Activated T-cell treated with anti-CD3 and anti-CD28 coated beads, Interleukin-2, amount 50 U/mL, for 72 hours (primary cell): Measurements from ENCODE around the gene RIN3. TPM values are rescaled to one million over a fixed set of nuclear protein-coding genes. Genes with fewer than 3 reads are reported as not detected.

ENCODE experiments used
- ATAC-seq, 2 donors: fragments of 150-1000 bp; cut with Tn5 transposase; replicated peaks in 1 of 2; 2 replicates each; pipeline ENCODE4 v1.10.0; 2021; ENCODE audit warnings: moderate library complexity in 2 of 2, mild to moderate bottlenecking in 1 of 2
- DNase-seq, 2 donors: peaks; one replicate each; pipeline ENCODE4 v3.0.0; 2021 to 2022; ENCODE audit warnings: mixed read lengths in 1 of 2
- H3K27ac Mint-ChIP-seq: one replicate; pipeline ENCODE4 v1.8.0; 2022; ENCODE audit warnings: mild to moderate bottlenecking, moderate library complexity, mixed read lengths
- H3K27me3 Mint-ChIP-seq: one replicate; pipeline ENCODE4 v1.8.0; 2022; ENCODE audit warnings: low read depth, mixed read lengths
- H3K36me3 Mint-ChIP-seq, 2 donors: one replicate each; pipeline ENCODE4 v1.8.0; 2022; ENCODE audit warnings: mixed read lengths in 2 of 2, mild to moderate bottlenecking in 1 of 2; ENCODE audit not compliant: insufficient read depth in 2 of 2
- H3K4me1 Mint-ChIP-seq: one replicate; pipeline ENCODE4 v1.8.0; 2022; ENCODE audit warnings: low read depth, mixed read lengths
- H3K4me3 Mint-ChIP-seq, 2 donors: one replicate each; pipeline ENCODE4 v1.8.0; 2022; ENCODE audit warnings: mild to moderate bottlenecking in 2 of 2, mixed read lengths in 2 of 2, moderate library complexity in 2 of 2
- H3K9me3 Mint-ChIP-seq, 2 donors: one replicate each; pipeline ENCODE4 v1.8.0; 2022; ENCODE audit warnings: mixed read lengths in 2 of 2
- total RNA-seq, 2 donors: library from RNA; stranded (reverse); gene quantifications; one replicate each; pipeline ENCODE4 v1.2.3, GENCODE V29; 2022

RIN3 gene
- total RNA-seq, 2 donors from 2014 or later: 33.6 to 36.3 TPM

- no peaks in the 10 kb centered on the region for H3K36me3 Mint-ChIP-seq
- peaks cover 8% of the 10 kb centered on the region for H3K4me1 Mint-ChIP-seq
- DNase-seq: no peak
- H3K27me3 Mint-ChIP-seq: peaks cover 7% of the 10 kb centered on the region
- no peak for ATAC-seq
- H3K9me3 Mint-ChIP-seq: no peaks in the 10 kb centered on the region
- no peak overlapping the region for H3K4me3 Mint-ChIP-seq
- no peak overlapping the region for H3K27ac Mint-ChIP-seq
These were observed 23.2 kb upstream of the RIN3 start for GRCh38 chr14:92490239-92490959.

GRCh38 chr14:92491782-92492181, 21.8 kb upstream of the RIN3 start:
- no peak overlapping the region for H3K4me3 Mint-ChIP-seq
- no peaks in the 10 kb centered on the region for H3K9me3 Mint-ChIP-seq
- no peak overlapping the region for H3K27ac Mint-ChIP-seq
- ATAC-seq (no peak), DNase-seq (no peak)
- H3K4me1 Mint-ChIP-seq: peaks cover 8% of the 10 kb centered on the region
- H3K36me3 Mint-ChIP-seq: no peaks in the 10 kb centered on the region
- H3K27me3 Mint-ChIP-seq: peaks cover 7% of the 10 kb centered on the region

- no peak for ATAC-seq
- Mint-ChIP-seq H3K36me3 (no peaks in the 10 kb centered on the region), H3K27ac (no peak overlapping the region)
These were observed 21.3 kb upstream of the RIN3 start for GRCh38 chr14:92492258-92492657.

GRCh38 chr14:92493024-92493423, 20.6 kb upstream of the RIN3 start:
- no peaks in the 10 kb centered on the region for H3K27me3 Mint-ChIP-seq
- no peak overlapping the region for H3K4me3 Mint-ChIP-seq
- H3K27ac Mint-ChIP-seq: no peak overlapping the region
- H3K4me1 Mint-ChIP-seq: no peaks in the 10 kb centered on the region
- DNase-seq: no peak
- ATAC-seq: no peak
- H3K36me3 Mint-ChIP-seq: no peaks in the 10 kb centered on the region
- no peaks in the 10 kb centered on the region for H3K9me3 Mint-ChIP-seq

More at GRCh38 chr14:92492258-92492657, 21.3 kb upstream of the RIN3 start:
- no peak overlapping the region for H3K4me3 Mint-ChIP-seq
- H3K9me3 Mint-ChIP-seq: no peaks in the 10 kb centered on the region
- peaks cover 4% of the 10 kb centered on the region for H3K27me3 Mint-ChIP-seq
- DNase-seq: no peak
- peaks cover 3% of the 10 kb centered on the region for H3K4me1 Mint-ChIP-seq

- DNase-seq (no peak), ATAC-seq (no peak)
- Mint-ChIP-seq H3K27me3 (no peaks in the 10 kb centered on the region), H3K9me3 (no peaks in the 10 kb centered on the region), H3K27ac (no peak overlapping the region), H3K4me1 (no peaks in the 10 kb centered on the region), H3K36me3 (no peaks in the 10 kb centered on the region), H3K4me3 (no peak overlapping the region)
These were observed 20.1 kb upstream of the RIN3 start for GRCh38 chr14:92493492-92493891.

- Mint-ChIP-seq H3K36me3 (no peaks in the 10 kb centered on the region), H3K4me3 (no peak overlapping the region), H3K27me3 (no peaks in the 10 kb centered on the region), H3K27ac (no peak overlapping the region), H3K4me1 (no peaks in the 10 kb centered on the region), H3K9me3 (no peaks in the 10 kb centered on the region)
- ATAC-seq (no peak), DNase-seq (no peak)
These were observed 19.1 kb upstream of the RIN3 start for GRCh38 chr14:92494512-92494911.

- no peaks in the 10 kb centered on the region for H3K36me3 Mint-ChIP-seq
- DNase-seq (no peak), ATAC-seq (no peak)
- H3K27ac Mint-ChIP-seq: no peak overlapping the region
- H3K4me1 Mint-ChIP-seq: no peaks in the 10 kb centered on the region
- H3K9me3 Mint-ChIP-seq: no peaks in the 10 kb centered on the region
- no peak overlapping the region for H3K4me3 Mint-ChIP-seq
- H3K27me3 Mint-ChIP-seq: no peaks in the 10 kb centered on the region
These were observed 18.6 kb upstream of the RIN3 start for GRCh38 chr14:92495027-92495426.

GRCh38 chr14:92496191-92496857, 17.3 kb upstream of the RIN3 start:
- no peak overlapping the region for H3K27ac Mint-ChIP-seq
- H3K9me3 Mint-ChIP-seq: no peaks in the 10 kb centered on the region
- no peaks in the 10 kb centered on the region for H3K4me1 Mint-ChIP-seq
- DNase-seq: no peak
- H3K4me3 Mint-ChIP-seq: no peak overlapping the region
- no peak for ATAC-seq
- H3K27me3 Mint-ChIP-seq: no peaks in the 10 kb centered on the region
- no peaks in the 10 kb centered on the region for H3K36me3 Mint-ChIP-seq

- H3K9me3 Mint-ChIP-seq: no peaks in the 10 kb centered on the region
- H3K4me1 Mint-ChIP-seq: no peaks in the 10 kb centered on the region
- no peaks in the 10 kb centered on the region for H3K27me3 Mint-ChIP-seq
- no peak overlapping the region for H3K4me3 Mint-ChIP-seq
- no peak for ATAC-seq
- no peak overlapping the region for H3K27ac Mint-ChIP-seq
- H3K36me3 Mint-ChIP-seq: no peaks in the 10 kb centered on the region
- no peak for DNase-seq
These were observed 16.2 kb upstream of the RIN3 start for GRCh38 chr14:92497391-92497790.

GRCh38 chr14:92499234-92499633, 14.3 kb upstream of the RIN3 start:
- no peaks in the 10 kb centered on the region for H3K36me3 Mint-ChIP-seq
- no peak overlapping the region for H3K27ac Mint-ChIP-seq
- DNase-seq (no peak), ATAC-seq (no peak)
- no peaks in the 10 kb centered on the region for H3K4me1 Mint-ChIP-seq
- no peaks in the 10 kb centered on the region for H3K9me3 Mint-ChIP-seq
- no peak overlapping the region for H3K4me3 Mint-ChIP-seq
- peaks cover 8% of the 10 kb centered on the region for H3K27me3 Mint-ChIP-seq

GRCh38 chr14:92500491-92500941, 13.1 kb upstream of the RIN3 start:
- H3K27ac Mint-ChIP-seq: no peak overlapping the region
- no peaks in the 10 kb centered on the region for H3K36me3 Mint-ChIP-seq
- DNase-seq: no peak
- H3K9me3 Mint-ChIP-seq: no peaks in the 10 kb centered on the region
- ATAC-seq: no peak
- H3K27me3 Mint-ChIP-seq: peaks cover 15% of the 10 kb centered on the region
- H3K4me3 Mint-ChIP-seq: no peak overlapping the region
- no peaks in the 10 kb centered on the region for H3K4me1 Mint-ChIP-seq

GRCh38 chr14:92501891-92502351, 11.7 kb upstream of the RIN3 start:
- ATAC-seq: no peak
- DNase-seq: no peak
- Mint-ChIP-seq H3K9me3 (no peaks in the 10 kb centered on the region), H3K36me3 (no peaks in the 10 kb centered on the region), H3K4me3 (no peak overlapping the region), H3K4me1 (no peaks in the 10 kb centered on the region), H3K27me3 (peaks cover 16% of the 10 kb centered on the region), H3K27ac (no peak overlapping the region)

- Mint-ChIP-seq H3K36me3 (no peaks in the 10 kb centered on the region), H3K9me3 (no peaks in the 10 kb centered on the region), H3K27me3 (peaks cover 16% of the 10 kb centered on the region), H3K4me1 (peaks cover 6% of the 10 kb centered on the region), H3K27ac (no peak overlapping the region), H3K4me3 (no peak overlapping the region)
- DNase-seq (no peak), ATAC-seq (no peak)
These were observed 10.9 kb upstream of the RIN3 start for GRCh38 chr14:92502541-92503286.
